Activated CD8-positive, alpha-beta memory T cell treated with anti-CD3 and anti-CD28 coated beads for 4 hours (primary cell): ENCODE data around the gene CMTM8.

Experiments used
- DNase-seq, 2 donors: peaks; one replicate each; pipeline ENCODE4 v3.0.0-alpha.2; 2020; ENCODE audit warnings: low read depth in 2 of 2

The CMTM8 gene

GRCh38 chr3:32410367-32411246 lies 172.1 kb downstream of the CMTM8 start:
- no peak for DNase-seq

- no peak for DNase-seq
These were observed 173.0 kb downstream of the CMTM8 start for GRCh38 chr3:32411442-32411841.

- no peak for DNase-seq
These were observed 174.4 kb downstream of the CMTM8 start for GRCh38 chr3:32412887-32413286.

- DNase-seq, result no peak
These were observed 175.5 kb downstream of the CMTM8 start for GRCh38 chr3:32413845-32414521.

GRCh38 chr3:32414522-32415202 lies 176.2 kb downstream of the CMTM8 start:
- no peak for DNase-seq

- DNase-seq, result no peak
These were observed 181.3 kb downstream of the CMTM8 start for GRCh38 chr3:32419742-32420125.
